HG02798 (cell line): ENCODE results near the gene C11orf65.

Experiments
- ATAC-seq: cut with Tn5 transposase; IDR thresholded peaks from one replicate; pipeline ENCODE4 v1.9.1; 2021; ENCODE audit warnings: mild to moderate bottlenecking; ENCODE audit not compliant: unreplicated experiment, poor library complexity

The C11orf65 gene, protein sequence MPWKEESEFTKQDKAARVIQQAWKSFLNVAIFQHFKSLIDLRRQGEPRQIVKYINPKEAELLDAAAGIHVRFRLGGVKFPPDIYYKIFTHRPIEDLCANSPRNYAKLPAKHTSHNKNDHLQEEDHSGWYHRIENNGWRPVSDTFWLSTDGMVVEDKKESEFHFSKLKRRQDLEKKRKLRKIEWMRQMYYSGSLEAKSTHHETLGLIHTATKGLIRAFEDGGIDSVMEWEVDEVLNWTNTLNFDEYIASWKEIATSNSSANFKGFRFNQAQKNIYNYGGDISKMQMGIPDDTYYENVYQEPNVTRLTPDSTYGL

GRCh38 chr11:108467091-108467823 is at the start of gene C11orf65:
C11orf65 (minus strand) TSS chr11:108467529; CDS start chr11:108461559, 5,970 bp downstream.
- peak; percentile 100 for ATAC-seq

DNA sequence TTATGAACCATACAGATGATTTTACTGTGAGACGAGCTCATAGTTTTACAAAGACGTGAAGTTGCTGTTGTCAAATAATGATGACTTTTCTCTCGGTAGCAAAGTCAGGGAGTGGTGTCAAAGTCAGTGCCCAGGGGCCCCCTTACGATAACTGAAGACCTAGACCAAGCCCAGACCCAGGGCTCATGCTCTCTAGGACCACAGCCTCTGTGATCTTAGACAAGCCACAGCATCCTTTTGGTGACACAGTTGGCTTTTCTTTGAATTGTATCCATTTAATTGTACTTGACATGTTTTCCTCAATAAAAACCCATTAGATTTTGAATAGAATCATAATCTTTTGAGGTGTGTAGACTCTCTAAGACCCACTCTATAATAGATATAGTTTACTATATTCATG is 48.8 kb upstream of the C11orf65 start:
- ATAC-seq, result no peak

- no peak for ATAC-seq
These were observed 45.4 kb upstream of the C11orf65 start for GRCh38 chr11:108512708-108513107.

- no peak for ATAC-seq
These were observed 44.6 kb upstream of the C11orf65 start for GRCh38 chr11:108511851-108512474.

- no peak for ATAC-seq
These were observed 41.6 kb upstream of the C11orf65 start for GRCh38 chr11:108508653-108509593.

- ATAC-seq, result no peak
These were observed 34.1 kb upstream of the C11orf65 start for GRCh38 chr11:108501396-108501795.

DNA sequence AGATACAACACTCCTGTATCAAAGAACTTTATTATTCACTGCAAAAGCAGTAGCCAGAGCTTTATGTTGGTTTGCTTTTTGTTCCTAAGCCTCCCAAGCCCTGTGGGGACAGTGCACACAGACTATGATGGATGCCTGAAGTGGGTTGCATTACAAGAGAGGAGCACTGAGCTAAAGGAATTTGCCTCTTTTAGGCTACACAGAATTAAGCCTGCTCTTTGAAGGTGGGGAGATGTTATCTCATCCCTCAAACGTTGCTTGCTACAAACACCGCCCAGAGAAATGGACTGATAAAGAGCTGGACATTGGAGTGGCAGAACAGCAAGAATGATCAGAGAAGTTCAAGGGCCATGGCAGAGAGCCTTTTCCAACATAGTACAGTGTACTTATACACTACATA is 33.4 kb upstream of the C11orf65 start:
- no peak for ATAC-seq

- ATAC-seq, result no peak
These were observed 32.8 kb upstream of the C11orf65 start for GRCh38 chr11:108500169-108500568.

- no peak for ATAC-seq
These were observed 31.6 kb upstream of the C11orf65 start for GRCh38 chr11:108498816-108499408.

DNA sequence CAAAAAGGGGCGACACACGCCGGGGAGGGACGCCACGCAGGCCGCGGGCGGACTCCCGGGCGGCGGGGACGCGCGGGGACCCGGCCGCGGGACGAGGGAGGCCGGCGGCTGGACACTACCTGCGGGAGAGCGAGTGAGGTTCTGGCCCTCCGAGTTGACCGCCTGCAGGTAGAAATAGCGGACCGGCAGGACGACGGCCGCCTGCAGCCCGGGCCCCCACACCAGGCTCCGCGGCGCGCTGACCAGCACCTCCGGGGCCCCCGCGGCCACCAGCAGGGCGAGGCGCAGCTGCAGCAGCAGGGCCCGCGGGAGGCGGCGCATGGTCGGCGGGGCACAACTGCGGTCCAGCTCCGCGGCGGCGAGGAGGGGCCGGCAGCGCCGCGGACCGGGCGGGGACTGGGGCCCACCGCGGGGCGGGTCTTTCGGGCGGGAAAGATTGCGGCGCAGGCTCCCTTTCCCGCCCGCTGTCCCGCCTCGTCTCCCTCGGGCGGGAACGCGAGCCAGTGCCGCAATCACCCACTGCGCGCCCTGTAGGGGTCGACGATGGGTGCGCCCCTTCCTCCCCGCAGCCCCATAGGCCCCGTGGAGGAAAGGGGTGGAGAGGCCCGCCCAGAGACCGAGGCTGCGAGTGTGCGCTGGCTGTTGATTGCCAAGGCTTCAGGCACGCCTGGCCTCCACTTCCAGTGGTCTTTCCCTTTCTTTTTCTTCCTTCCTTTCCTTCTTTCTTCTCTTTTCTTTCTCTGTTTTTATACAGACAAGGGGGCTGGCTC is 30.9 kb upstream of the C11orf65 start, which contains the start of gene POGLUT3:
Gene POGLUT3, minus strand, starts transcription at position 339 of the 770 bp plus-strand sequence. Its CDS starts 18 bp downstream, at position 321.
- ATAC-seq, result peak; percentile 73

DNA sequence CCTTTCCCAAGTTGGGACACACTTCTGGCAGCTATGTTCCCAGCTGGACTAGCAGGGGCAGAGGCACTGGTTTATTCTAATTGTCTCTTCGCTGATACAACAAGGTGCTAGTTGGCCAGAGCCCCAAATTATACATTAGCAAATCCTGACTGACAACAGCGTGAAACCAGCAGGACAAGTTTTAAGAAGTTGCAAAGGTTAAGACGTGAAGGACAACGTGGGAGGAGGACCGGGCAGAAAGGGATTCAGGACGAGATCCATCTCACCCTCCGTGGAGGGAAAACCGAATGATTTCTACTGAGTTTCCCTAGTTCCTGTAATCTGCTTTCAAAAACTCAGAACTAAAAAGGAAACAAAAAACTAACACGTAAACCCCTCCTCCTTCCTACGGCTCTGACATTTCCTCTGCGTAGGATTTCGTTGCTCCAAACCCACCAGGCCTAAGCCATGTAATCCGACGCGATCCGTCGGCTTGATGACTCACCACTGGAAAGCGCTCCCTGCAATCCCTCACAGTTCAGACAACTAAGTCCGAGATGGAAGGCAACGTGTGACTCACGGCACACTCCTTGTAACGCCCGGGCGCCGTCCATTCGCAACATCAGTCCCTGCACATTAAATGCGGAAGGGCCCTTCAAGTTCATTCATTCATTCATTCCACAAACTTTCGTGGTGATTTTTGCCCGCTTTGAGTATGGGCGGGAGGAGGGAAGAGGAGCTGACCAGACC is 30.2 kb upstream of the C11orf65 start:
- peak; percentile 56 for ATAC-seq

- no peak for ATAC-seq
These were observed 29.4 kb upstream of the C11orf65 start for GRCh38 chr11:108496643-108497256.

- ATAC-seq, result no peak
These were observed 28.0 kb upstream of the C11orf65 start for GRCh38 chr11:108495326-108495725.

DNA sequence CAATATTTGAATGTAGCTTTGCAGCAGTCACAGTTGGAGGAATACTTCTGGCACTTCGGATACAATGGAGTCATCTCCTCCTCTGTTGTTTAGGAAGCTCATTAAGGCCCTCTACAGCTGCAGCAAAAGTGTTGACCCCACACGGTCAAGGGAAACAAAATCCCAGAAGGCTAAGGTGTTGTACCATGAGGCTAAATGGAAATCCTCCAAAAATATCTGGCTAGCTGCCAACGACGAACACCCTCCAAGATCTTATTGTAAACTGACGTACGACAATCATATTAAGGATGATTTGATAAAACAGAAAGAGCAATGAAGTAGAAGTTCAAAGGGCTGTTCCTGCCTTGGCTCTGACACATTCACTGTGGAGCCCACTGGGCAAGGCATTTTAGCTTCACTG is 26.9 kb upstream of the C11orf65 start:
- ATAC-seq, result no peak

DNA sequence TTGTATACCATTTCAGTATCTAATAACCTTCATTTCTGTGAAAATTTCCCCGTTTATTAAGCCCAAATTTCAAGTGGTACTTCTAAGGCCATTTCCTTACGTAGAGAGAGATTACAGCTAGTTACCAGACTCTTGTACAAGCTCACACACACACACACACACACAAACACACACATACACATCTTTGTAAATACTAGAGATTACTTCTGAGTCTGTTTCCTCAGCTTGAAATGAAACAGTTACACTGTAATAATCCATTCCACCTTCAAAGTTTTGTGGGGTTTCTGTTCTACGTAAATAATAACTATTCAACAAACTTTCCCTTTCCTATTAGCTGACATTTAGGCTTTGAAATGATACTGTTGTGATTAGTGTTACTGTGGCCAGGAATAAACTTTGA is 24.6 kb upstream of the C11orf65 start:
- ATAC-seq, result no peak

GRCh38 chr11:108486828-108487227 is 19.5 kb upstream of the C11orf65 start:
- ATAC-seq, result no peak

DNA sequence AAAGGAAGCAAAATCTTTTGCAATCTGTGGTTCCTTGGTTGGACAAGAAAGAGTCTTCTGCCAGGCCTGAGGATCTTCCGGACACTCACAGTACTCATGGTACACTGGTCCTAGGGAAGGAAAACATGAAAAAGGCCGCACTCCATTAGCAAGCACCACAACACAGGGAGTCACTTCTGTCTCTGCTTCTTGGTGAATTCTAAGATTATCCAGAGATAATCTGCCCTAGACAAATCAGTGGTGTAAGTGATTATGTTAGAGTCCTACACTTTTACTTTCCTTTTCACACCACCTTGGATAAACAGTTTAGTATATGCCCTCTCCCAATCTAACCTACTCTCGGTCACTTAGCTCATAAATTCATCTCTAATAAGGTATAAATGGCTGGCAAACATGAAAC is 19.0 kb upstream of the C11orf65 start:
- ATAC-seq, result no peak

- ATAC-seq, result no peak
These were observed 15.8 kb upstream of the C11orf65 start for GRCh38 chr11:108483163-108483562.
